ENCODE measurements around the gene PLXNB2.

The PLXNB2 gene

DNA sequence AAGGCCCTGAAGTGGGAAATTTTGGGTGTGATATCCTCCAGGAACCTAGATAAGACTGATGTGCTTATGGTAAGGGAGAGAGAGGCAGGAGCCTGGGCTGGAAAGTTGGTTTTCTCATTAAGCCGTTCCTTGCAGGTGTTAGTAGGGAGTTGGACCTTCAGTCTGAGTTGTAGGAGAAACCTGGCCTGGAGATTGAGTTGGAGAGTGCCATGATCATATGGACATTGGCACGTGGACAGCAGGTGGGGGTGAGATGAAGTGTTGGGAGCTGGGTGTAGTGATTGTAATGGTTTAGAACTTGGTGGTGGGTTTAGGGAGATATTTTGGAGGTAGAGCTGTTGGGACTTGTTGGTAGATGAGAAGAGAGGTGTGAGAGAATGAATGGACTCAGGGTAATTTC, 40.6 kb upstream of the PLXNB2 start:
- Histone ChIP-seq H4K20me1 (ENCODE audit: insufficient read depth, low read length) (no peaks in the 10 kb centered on the region), H3F3A (ENCODE audit: insufficient read depth, low read length) (no peaks in the 10 kb centered on the region), H3K79me2 (ENCODE audit: low read length) (peaks cover 49% of the 10 kb centered on the region), H3K27ac (ENCODE audit: low read length) (no peak overlapping the region), H3K9ac (ENCODE audit: low read length) (no peak overlapping the region), H3K4me3 (ENCODE audit: low read length) (no peak overlapping the region), H2AFZ (ENCODE audit: low read length) (no peak overlapping the region), H3K4me1 (ENCODE audit: low read length) (no peaks in the 10 kb centered on the region), H3K4me2 (ENCODE audit: low read depth, low read length) (no peak overlapping the region), H3K9me2 (replicated peaks; ENCODE audit: insufficient read depth, low read length) (no peaks in the 10 kb centered on the region), H3K27me3 (replicated peaks; ENCODE audit: insufficient read depth, low read length) (no peaks in the 10 kb centered on the region), H3K36me3 (replicated peaks; ENCODE audit: insufficient read depth, low read length) (no peaks in the 10 kb centered on the region), H3K9me3 (replicated peaks; ENCODE audit: insufficient read depth, low read length) (no peaks in the 10 kb centered on the region)
- TF ChIP-seq EZH2phosphoT487 (IDR thresholded peaks at IDR 0.05; ENCODE audit: low read length): no peak
- no peak for TF ChIP-seq EZH2 (optimal IDR thresholded peaks at IDR 0.05; ENCODE audit: low read depth, low read length)
- TF ChIP-seq, protein P1, sequence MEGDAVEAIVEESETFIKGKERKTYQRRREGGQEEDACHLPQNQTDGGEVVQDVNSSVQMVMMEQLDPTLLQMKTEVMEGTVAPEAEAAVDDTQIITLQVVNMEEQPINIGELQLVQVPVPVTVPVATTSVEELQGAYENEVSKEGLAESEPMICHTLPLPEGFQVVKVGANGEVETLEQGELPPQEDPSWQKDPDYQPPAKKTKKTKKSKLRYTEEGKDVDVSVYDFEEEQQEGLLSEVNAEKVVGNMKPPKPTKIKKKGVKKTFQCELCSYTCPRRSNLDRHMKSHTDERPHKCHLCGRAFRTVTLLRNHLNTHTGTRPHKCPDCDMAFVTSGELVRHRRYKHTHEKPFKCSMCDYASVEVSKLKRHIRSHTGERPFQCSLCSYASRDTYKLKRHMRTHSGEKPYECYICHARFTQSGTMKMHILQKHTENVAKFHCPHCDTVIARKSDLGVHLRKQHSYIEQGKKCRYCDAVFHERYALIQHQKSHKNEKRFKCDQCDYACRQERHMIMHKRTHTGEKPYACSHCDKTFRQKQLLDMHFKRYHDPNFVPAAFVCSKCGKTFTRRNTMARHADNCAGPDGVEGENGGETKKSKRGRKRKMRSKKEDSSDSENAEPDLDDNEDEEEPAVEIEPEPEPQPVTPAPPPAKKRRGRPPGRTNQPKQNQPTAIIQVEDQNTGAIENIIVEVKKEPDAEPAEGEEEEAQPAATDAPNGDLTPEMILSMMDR (IDR thresholded peaks at IDR 0.05; ENCODE audit: low read length): no peak
- no peak for DNase-seq

DNA sequence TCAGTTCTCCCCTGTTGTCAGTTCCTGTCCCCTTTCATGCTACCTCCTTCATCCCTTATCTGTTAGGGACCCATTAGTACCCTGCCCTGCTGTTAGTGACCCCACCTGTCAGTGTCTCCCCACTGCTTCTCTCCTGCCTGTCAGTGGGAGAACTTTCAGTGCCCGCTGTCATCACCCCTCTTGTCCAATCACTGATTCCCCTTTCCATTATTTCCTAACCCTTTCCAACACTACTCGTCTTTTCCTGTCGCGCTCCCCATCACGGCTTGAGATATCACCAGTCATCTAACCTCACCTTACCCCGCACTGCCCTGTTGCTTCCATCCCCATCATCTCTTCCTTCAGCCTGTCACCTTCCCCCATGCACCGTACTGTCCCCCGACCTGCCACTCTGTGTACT, 39.7 kb upstream of the PLXNB2 start:
- H3K4me3 ChIP-seq (ENCODE audit: low read length): no peak overlapping the region
- no peak for DNase-seq
- no peak overlapping the region for H2AFZ ChIP-seq (ENCODE audit: low read length)
- no peaks in the 10 kb centered on the region for H4K20me1 ChIP-seq (ENCODE audit: insufficient read depth, low read length)
- H3K9ac ChIP-seq (ENCODE audit: low read length): no peak overlapping the region
- H3K9me3 ChIP-seq (replicated peaks; ENCODE audit: insufficient read depth, low read length): no peaks in the 10 kb centered on the region
- no peaks in the 10 kb centered on the region for H3K4me1 ChIP-seq (ENCODE audit: low read length)
- TF ChIP-seq, protein P1 (IDR thresholded peaks at IDR 0.05; ENCODE audit: low read length): no peak
- no peak for TF ChIP-seq EZH2 (optimal IDR thresholded peaks at IDR 0.05; ENCODE audit: low read depth, low read length)
- TF ChIP-seq EZH2phosphoT487 (IDR thresholded peaks at IDR 0.05; ENCODE audit: low read length): no peak
- no peak overlapping the region for H3K27ac ChIP-seq (ENCODE audit: low read length)
- H3K27me3 ChIP-seq (replicated peaks; ENCODE audit: insufficient read depth, low read length): no peaks in the 10 kb centered on the region
- H3K9me2 ChIP-seq (replicated peaks; ENCODE audit: insufficient read depth, low read length): no peaks in the 10 kb centered on the region
- H3K4me2 ChIP-seq (ENCODE audit: low read depth, low read length): no peak overlapping the region
- H3K36me3 ChIP-seq (replicated peaks; ENCODE audit: insufficient read depth, low read length): no peaks in the 10 kb centered on the region
- peaks cover 42% of the 10 kb centered on the region for H3K79me2 ChIP-seq (ENCODE audit: low read length)
- H3F3A ChIP-seq (ENCODE audit: insufficient read depth, low read length): peaks cover 8% of the 10 kb centered on the region

DNA sequence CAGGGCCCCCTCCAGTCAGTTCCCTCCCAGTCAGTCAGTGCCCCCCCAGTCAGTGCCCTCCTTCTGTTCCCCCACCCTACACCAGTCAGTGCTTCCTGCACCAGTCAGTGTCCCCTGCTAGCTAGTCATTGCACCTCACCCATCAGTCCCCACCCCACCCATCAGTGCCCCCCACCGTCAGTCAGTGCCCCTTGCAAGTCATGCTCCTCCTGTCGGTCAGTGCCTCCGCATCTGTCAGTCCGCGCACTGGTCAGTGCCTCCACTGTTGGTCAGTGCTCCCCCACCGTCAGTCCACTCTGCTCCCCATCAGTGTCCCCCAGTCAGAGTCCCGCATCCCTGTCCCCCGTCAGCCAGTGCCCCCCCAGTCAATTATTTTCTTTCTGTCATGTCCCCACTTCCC, 39.0 kb upstream of the PLXNB2 start:
- H3F3A ChIP-seq (ENCODE audit: insufficient read depth, low read length): peaks cover 11% of the 10 kb centered on the region
- no peaks in the 10 kb centered on the region for H3K9me2 ChIP-seq (replicated peaks; ENCODE audit: insufficient read depth, low read length)
- H3K9ac ChIP-seq (ENCODE audit: low read length): no peak overlapping the region
- H3K4me2 ChIP-seq (ENCODE audit: low read depth, low read length): no peak overlapping the region
- peaks cover 41% of the 10 kb centered on the region for H3K79me2 ChIP-seq (ENCODE audit: low read length)
- H4K20me1 ChIP-seq (ENCODE audit: insufficient read depth, low read length): no peaks in the 10 kb centered on the region
- no peaks in the 10 kb centered on the region for H3K36me3 ChIP-seq (replicated peaks; ENCODE audit: insufficient read depth, low read length)
- H3K27me3 ChIP-seq (replicated peaks; ENCODE audit: insufficient read depth, low read length): no peaks in the 10 kb centered on the region
- H3K27ac ChIP-seq (ENCODE audit: low read length): no peak overlapping the region
- H3K4me3 ChIP-seq (ENCODE audit: low read length): no peak overlapping the region
- TF ChIP-seq EZH2 (optimal IDR thresholded peaks at IDR 0.05; ENCODE audit: low read depth, low read length): no peak
- H3K9me3 ChIP-seq (replicated peaks; ENCODE audit: insufficient read depth, low read length): no peaks in the 10 kb centered on the region
- H2AFZ ChIP-seq (ENCODE audit: low read length): no peak overlapping the region
- DNase-seq: no peak
- 0 out of 2 replicates have a peak, but pooled peaks cover 3% of the 10 kb centered on the region for H3K4me1 ChIP-seq (ENCODE audit: low read length)

DNA sequence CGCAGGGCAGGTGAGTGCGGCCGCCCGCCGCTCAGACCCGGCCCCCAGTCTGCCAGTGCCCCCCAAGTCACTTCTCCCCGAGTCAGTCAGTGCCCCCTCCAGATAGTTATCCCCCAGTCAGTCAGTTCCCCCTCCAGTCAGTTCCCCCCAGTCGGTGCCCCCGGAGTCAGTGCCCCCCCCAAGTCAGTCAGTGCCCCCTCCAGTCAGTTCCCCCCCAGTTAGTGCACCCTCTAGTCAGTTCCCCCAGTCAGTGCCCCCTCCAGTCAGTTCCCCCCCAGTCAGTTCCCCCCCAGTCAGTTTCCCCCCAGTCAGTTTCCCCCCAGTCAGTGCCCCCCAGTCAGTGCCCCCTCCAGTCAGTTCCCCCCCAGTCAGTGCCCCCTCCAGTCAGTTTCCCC, 36.1 kb upstream of the PLXNB2 start:
- no peak overlapping the region for H3K4me2 ChIP-seq (ENCODE audit: low read depth, low read length)
- H3K9me2 ChIP-seq (replicated peaks; ENCODE audit: insufficient read depth, low read length): no peaks in the 10 kb centered on the region
- no peaks in the 10 kb centered on the region for H3K36me3 ChIP-seq (replicated peaks; ENCODE audit: insufficient read depth, low read length)
- H3F3A ChIP-seq (ENCODE audit: insufficient read depth, low read length): peaks cover 17% of the 10 kb centered on the region
- H3K4me1 ChIP-seq (ENCODE audit: low read length): 0 out of 2 replicates have a peak, but pooled peaks cover 3% of the 10 kb centered on the region
- peaks cover 29% of the 10 kb centered on the region for H3K79me2 ChIP-seq (ENCODE audit: low read length)
- no peak for DNase-seq
- no peak overlapping the region for H3K27ac ChIP-seq (ENCODE audit: low read length)
- H3K9ac ChIP-seq (ENCODE audit: low read length): peak overlapping the region; percentile 84
- H2AFZ ChIP-seq (ENCODE audit: low read length): no peak overlapping the region
- no peaks in the 10 kb centered on the region for H4K20me1 ChIP-seq (ENCODE audit: insufficient read depth, low read length)
- peak overlapping the region; percentile 78 for H3K4me3 ChIP-seq (ENCODE audit: low read length)
- no peaks in the 10 kb centered on the region for H3K27me3 ChIP-seq (replicated peaks; ENCODE audit: insufficient read depth, low read length)
- TF ChIP-seq EZH2 (optimal IDR thresholded peaks at IDR 0.05; ENCODE audit: low read depth, low read length): no peak
- no peak for TF ChIP-seq EZH2phosphoT487 (IDR thresholded peaks at IDR 0.05; ENCODE audit: low read length)
- TF ChIP-seq, protein P1 (IDR thresholded peaks at IDR 0.05; ENCODE audit: low read length): no peak
- H3K9me3 ChIP-seq (replicated peaks; ENCODE audit: insufficient read depth, low read length): no peaks in the 10 kb centered on the region
